GM12892 (cell line): ENCODE results near the gene CCDC102A. TPM values are rescaled to one million over a fixed set of nuclear protein-coding genes. Genes with fewer than 3 reads are reported as not detected.
A peak's percentile ranks its signal among the peaks of the same experiment; 100 is the strongest.

Experiments used
- DNase-seq: peaks from one replicate; pipeline ENCODE4 v3.0.0; 2011; ENCODE audit not compliant: insufficient read length
- FAIRE-seq: peaks from 2 replicates; lab custom pipeline; 2011; peaks lifted over from hg19 to GRCh38; lab: Jason Lieb, UNC
- POLR2A ChIP-seq: IDR thresholded peaks from 2 replicates; pipeline ENCODE4 v1.6.1; 2011; ENCODE audit warnings: low read depth, low read length, control low read depth
- POLR2AphosphoS5 ChIP-seq: IDR thresholded peaks from 2 replicates; pipeline ENCODE4 v1.6.1; 2011; ENCODE audit warnings: low read depth, low read length, control low read depth
- TAF1 ChIP-seq: IDR thresholded peaks from 2 replicates; pipeline ENCODE4 v1.6.1; 2011; ENCODE audit warnings: low read depth, mild to moderate bottlenecking, control low read depth, low read length, borderline replicate concordance
- polyA plus RNA-seq: library from polyadenylated mRNA; unstranded; fragments of >200 nt; gene quantifications from one replicate; pipeline ENCODE4 v1.2.1, GENCODE V29; 2012; ENCODE audit warnings: missing spikeins, inconsistent platforms; ENCODE audit not compliant: missing spikeins

CCDC102A gene
- polyA plus RNA-seq = 2.6 TPM

DNA sequence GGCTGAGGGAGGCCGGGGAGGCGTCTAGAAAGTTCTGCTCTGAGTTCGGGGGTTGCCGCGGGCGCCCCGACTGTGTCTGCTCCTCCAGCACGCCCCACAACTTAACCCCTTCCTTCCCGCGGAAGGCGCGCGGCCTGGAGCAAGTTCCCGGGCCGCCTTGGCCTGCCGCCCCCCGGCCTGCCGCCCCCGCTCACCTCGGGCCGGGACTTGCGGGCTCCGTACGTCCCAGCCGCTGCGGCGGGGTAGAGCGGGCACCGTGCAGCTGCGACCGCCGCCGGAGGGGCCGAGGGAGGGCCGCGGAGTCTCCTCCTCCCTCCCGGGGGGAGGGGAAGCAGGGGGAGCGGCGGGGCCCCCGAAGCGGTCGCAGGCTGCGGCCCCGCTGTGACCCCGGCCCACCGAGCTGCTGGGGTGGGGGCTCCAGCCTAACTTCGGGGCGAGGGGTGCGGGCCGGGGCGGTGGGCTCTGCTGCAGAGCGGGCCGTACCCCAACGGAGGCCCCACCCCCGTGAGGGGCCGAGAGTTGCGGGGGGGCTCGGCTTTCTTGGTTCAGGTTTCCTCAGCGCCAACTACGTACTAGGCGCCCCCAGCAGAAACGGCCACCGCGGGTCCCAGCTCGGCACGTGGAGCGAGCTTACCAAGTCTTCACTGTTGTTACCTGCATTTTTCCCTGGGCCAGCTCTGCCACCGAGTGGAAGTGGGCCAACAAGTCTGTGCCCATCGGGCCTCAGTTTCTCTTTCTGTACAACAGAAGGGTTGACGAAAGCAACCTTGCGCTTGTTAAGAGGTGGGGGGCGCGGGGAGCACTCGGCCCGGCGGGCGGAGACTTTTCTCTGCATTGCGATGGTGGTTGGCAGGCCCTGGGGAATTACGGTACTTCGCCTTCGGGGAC is at the start of gene CCDC102A:
Gene CCDC102A, minus strand, starts transcription at position 266 of the 888 bp plus-strand sequence. CDS start 7,394 bp downstream, outside the sequence.
- DNase-seq = no peak
- no peak for FAIRE-seq
- TF ChIP-seq POLR2A (peak; percentile 49; the same call in 1 of the 2 replicates), TAF1 (0 out of 2 replicates have a peak, but pooled peaks have one; percentile 19), POLR2AphosphoS5 (no peak; the same call in 1 of the 2 replicates)

DNA sequence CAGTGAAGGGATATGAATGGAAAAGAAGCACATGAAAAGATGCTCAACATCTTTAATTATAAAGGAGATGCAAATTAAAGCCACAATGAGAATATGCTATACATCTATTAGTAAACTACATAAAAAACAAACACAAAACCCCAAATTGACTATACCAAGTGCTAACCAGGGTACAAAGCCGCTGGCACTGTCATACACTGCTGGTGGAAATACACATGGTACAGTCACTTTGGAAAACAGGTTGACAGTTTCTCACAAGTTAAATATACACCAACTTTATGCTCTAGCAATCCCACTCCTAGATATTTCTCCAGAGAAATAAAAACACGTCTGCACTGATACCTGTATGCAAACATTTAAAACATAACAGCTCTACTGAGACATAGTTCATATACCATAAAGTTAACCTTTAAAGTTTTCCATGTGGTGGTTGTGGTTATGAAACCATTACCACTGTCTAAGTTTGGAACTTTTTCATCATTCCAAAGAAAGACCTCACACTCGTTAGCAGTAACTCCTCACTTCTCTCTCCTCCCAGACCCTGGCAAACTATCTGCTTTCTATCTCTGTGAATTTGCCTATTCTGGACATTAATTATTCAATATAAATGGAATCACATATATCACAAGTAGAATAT is 48.8 kb upstream of the CCDC102A start:
- TF ChIP-seq POLR2A (no peak), POLR2AphosphoS5 (no peak), TAF1 (no peak)
- no peak for FAIRE-seq
- no peak for DNase-seq

- DNase-seq (no peak), FAIRE-seq (no peak)
- no peak for TF ChIP-seq POLR2A
- TF ChIP-seq POLR2AphosphoS5 = no peak
- no peak for TF ChIP-seq TAF1
Observed at GRCh38 chr16:57579361-57579665, 42.9 kb upstream of the CCDC102A start.

- TF ChIP-seq TAF1 = no peak
- no peak for TF ChIP-seq POLR2A
- TF ChIP-seq POLR2AphosphoS5 = no peak
- FAIRE-seq (no peak), DNase-seq (no peak)
Observed at GRCh38 chr16:57578521-57579360, 42.4 kb upstream of the CCDC102A start.

GRCh38 chr16:57577691-57578224 is 41.4 kb upstream of the CCDC102A start:
- no peak for TF ChIP-seq POLR2A
- TF ChIP-seq TAF1 = no peak
- TF ChIP-seq POLR2AphosphoS5 = no peak
- no peak for FAIRE-seq
- DNase-seq = no peak

GRCh38 chr16:57577214-57577613 is 40.8 kb upstream of the CCDC102A start:
- FAIRE-seq (no peak), DNase-seq (no peak)
- TF ChIP-seq POLR2A (no peak), POLR2AphosphoS5 (no peak), TAF1 (no peak)

DNA sequence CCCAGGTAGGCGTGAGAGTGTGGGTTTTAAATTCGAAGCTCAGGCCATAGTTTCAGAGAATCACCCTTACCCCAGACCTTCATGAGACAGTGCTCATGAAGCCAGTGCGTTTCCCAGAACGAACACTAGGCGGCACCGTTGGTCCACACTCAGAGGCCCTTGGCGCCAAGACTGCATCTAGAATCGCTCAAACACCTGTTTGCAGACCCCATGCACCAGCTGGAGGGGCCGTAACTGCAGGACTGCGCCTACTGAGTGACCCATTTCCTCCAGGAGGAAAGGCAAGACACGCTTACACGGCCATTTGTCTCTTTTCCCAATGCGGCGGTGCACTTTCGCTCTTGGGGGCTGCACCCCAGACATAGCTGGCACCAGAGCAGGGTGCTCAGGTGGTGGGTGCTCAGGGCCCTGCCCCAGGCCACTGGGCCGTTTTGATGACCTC is 40.1 kb upstream of the CCDC102A start:
- peak; percentile 93 for FAIRE-seq

GRCh38 chr16:57575468-57576277 is 39.3 kb upstream of the CCDC102A start:
- FAIRE-seq (no peak), DNase-seq (no peak)
- no peak for TF ChIP-seq POLR2AphosphoS5
- no peak for TF ChIP-seq POLR2A
- no peak for TF ChIP-seq TAF1

More for the DNA sequence above, 40.1 kb upstream of the CCDC102A start:
- peak; percentile 44; the same call in 1 of the 2 replicates for TF ChIP-seq POLR2A
- no peak for TF ChIP-seq TAF1
- peak; percentile 62 for DNase-seq

GRCh38 chr16:57574646-57575467 is 38.5 kb upstream of the CCDC102A start:
- no peak for FAIRE-seq
- TF ChIP-seq POLR2AphosphoS5 (no peak; the same call in 1 of the 2 replicates), TAF1 (no peak), POLR2A (no peak; the same call in 1 of the 2 replicates)
- DNase-seq = no peak
